HG02759 (cell line): ENCODE data around the gene FBXW11.
"Not testable (repeated sequence)": the region's sequence is repeated elsewhere in the genome, so short reads cannot be mapped to it uniquely, and the experiment has no call there.

Source experiments
- ATAC-seq: cut with Tn5 transposase; IDR thresholded peaks from one replicate; pipeline ENCODE4 v1.9.1; 2021; ENCODE audit warnings: mild to moderate bottlenecking, moderate library complexity; ENCODE audit not compliant: unreplicated experiment

The FBXW11 gene

DNA sequence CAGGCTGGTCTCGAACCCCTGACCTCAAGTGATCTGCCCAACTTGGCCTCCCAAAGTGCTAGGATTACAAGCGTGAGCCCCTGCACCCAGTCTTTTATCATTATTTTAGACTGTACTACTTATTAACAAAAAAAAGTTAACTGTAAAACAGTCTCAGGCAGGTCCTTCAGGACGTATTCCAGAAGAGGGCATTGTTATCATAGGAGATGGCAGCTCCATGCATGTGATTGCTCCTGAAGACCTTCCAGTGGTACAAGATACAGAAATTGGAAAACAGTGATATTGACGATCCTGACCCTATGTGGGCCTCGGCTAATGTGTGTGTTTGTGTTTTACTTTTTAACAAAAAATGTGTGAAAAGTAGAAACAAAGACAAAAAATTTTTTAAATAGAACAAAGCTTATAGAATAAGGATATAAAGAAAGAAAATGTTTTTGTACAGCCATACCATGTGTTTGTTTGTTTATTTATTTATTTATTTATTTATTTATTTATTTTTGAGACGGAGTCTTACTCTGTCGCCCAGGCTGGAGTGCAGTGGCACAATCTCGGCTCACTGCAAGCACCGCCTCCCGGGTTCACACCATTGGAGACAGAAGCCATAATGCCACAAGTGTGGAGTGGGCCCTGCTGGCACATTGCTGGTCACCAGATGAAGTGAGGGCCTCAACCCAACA lies 13.8 kb upstream of the FBXW11 start:
- not testable (repeated sequence) for ATAC-seq

DNA sequence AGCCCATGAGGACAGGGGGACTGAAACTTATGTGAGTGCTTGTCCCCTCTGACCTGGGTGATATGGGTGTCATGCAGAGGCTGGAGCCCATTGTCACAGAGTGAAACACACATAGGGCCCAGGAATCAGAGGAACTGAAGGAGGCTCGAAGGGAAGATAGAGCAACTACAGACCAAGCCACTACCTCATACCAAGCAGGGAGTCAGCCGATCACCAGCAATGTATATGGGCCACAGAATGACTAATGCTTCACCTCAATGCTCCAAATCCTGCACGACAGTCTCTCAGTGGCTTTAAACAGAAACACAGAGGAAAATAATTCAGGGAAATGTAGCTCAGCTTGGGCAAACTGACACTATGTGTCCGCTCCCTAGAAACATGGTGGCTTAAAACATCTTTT lies 8.9 kb upstream of the FBXW11 start:
- ATAC-seq: no peak

DNA sequence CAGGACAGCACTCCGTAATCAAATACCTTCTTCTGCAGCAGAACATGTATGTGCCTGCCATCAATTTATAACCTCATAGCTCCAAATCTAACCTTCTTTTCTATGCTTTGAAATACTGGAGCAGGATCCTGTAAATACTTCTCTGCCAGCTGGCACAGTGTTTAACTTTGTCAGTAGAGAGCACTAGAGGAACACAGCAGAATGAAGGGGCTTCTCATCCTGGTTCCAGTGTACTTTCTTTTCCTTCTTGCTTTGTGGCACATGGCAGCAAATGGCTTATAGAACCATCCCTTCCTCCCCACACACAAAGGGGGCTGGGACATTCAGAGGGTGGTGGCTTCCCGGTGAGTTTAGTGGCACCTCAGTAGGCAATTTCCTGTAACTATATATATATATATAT lies 3.8 kb upstream of the FBXW11 start:
- ATAC-seq: no peak

DNA sequence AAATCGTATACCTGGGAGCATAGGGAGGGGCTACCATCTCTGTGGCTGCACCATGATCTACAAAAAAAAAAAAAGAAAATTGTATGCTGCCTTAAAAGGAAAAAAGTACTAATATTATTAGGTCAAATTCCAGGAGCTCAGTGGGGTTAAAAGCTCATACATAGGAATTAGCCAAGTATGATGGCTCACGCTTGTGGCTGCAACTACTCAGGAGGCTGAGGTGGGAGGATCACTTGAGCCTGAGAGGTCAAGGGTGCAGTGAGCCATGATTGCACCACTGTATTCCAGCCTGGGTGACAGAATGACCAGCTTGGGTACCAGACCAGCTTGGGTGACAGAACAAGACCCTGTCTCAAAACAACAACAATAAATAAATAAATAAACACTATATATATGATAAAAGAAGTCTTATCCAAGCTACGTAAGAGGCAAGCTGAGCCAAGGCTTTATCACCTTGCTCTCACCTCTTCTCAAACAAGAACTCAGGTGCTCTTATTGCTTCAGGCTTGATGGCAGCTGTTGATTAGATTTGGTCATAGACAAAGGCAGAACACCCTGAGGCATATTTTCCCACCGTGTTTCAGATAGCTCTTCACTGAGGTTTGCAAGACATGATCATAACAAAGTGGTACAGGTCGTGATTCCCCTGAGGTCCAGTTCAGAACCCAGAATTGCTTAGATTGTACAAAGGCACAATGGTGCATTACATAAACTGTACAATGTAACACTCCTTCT lies 3.3 kb upstream of the FBXW11 start:
- ATAC-seq: no peak

DNA sequence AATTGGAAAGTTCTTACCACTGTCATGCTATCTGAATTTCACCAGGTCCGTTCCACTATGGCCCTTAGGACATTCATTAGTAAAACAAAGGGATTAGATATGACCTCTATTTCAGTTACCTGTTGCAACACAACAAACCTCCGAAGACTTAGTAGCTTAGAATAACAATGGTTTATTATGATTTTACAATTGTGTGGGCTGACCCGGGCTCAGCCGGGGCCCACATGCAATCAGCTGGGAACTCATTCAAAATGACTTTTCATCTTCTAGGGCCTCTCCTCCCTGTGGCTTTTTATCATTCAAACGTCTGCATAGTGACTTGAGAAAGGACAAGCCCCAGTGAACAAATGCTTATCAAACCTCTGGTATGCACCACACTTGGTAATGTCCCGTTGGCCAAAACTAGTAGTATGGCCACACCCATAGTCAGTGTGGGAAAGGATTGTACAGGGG lies 2.3 kb upstream of the FBXW11 start:
- no peak for ATAC-seq

DNA sequence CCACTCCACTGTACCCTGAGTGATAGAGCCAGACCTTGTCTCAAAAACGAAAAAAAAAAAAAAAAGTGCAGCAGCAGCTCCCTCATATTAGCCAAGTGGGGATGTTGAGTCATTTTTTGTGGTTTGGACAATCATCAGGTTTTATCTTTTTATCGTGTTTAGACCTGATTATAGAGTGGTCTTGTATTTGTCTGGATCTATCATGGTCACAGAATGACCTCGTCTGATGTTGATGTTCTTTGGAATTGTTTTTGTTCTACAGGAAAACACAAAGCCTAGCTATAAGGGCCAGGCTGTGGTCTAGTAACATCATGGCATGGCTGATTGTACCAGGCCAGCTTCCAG lies 1.6 kb upstream of the FBXW11 start:
- no peak for ATAC-seq

DNA sequence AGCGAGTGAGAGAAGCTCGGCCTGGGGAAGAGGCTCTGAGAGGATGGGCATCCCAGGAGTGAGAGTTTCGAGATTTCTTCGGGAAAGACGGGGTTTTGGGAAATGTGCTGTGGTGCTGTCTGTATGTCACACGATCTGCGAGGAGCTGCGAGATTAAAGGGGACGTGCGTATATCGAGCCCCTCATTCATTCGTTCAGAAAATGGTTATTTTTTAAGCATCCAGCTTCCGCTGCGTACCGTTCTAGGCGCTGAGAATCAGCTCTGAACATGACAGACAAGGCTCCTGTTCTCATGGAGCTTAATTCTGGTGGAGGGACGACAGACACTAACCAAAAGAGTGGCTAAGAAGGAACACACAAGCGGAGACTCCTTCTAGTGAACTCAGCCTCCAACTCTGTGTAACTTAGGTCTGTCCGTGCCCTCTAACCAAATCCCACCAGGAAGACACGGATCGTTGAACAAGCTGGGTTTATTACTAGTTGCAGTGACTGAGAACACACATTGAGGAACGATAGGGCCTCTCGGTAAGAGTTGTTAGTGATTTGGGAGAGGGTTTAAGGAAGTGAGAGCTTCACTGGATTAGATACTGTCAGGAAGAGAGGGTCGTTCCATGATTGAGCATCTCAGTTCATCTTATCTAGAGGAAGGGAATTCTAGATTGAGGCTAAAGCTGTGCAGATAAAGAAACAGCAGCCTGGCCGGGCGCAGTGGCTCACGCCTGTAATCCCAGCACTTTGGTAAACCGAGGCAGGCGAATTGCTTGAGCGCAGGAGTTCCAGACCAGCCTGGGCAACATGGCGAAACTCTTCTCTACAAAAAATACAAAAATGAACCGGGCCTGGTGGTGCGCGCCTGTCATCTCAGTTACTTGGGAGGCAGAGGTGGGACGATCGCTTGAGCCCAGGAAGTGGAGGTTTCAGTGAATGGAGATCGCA lies 1.0 kb upstream of the FBXW11 start:
- ATAC-seq: no peak

DNA sequence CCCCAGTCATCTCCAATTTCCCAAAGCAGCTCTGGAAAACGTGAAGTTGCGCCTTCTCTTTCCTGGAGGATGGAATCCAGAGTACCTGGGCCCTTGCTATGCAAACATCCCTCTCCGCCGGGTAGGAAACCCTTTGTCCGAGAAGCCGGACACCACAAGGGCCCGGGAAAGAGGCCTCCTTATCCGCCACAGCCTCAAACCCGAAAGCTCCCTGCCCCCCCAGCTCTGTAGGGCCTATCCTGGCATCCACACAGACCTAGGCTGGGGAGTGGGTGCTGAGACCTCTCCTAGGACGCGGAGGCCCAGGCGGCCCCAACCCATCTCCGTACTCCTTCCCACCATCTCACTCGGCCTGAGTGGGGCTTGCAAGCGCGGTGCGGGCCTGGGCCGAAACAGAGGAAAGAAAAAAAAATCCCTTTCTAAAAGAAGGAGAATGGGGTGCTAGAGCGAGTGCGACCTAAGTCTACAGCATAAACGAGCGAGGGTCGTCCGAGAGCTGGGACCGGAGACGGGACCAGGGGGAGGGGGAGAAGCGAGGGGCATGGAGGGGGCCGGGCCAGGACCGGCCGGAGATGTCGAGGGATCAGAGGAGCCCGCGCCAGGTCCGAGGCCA lies 624 bp downstream of the FBXW11 start:
- peak; percentile 4 for ATAC-seq

DNA sequence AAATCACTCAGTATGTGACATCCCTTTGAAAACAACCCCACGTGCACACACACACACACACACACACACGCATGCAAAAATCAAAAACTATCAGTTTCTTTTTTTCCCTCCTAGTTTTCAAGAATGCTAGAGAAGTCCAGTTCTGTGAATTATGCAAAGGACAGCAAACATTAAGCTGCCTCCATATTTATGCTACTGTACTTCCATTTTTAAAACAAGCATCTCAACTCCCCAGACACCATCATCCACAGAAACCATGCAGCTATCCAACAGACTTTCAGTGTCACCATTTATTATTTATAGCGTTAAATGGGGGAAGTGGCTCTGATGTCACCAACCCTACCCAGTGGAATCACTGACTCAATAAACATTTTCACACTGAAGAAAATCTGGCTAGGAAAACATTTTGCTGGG lies 1.6 kb downstream of the FBXW11 start:
- ATAC-seq: no peak

DNA sequence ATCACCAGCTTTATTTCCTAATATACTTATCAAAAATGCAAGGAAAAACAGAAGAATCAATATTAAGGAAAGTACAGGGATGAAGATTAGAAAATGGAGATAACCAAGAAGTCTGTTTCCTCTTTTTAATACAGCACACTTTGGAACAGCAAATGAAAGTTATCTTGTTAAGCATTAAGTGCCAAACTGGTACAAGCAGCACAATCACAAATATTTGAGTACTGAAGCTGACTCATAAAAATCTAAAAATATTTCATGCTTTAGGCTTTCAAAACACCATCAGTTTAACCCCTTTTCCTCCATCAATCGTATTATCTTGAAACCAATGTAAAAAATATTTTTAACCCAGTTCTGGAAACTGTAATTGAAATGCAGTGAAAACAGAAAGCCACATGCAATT lies 2.7 kb downstream of the FBXW11 start:
- ATAC-seq: no peak

DNA sequence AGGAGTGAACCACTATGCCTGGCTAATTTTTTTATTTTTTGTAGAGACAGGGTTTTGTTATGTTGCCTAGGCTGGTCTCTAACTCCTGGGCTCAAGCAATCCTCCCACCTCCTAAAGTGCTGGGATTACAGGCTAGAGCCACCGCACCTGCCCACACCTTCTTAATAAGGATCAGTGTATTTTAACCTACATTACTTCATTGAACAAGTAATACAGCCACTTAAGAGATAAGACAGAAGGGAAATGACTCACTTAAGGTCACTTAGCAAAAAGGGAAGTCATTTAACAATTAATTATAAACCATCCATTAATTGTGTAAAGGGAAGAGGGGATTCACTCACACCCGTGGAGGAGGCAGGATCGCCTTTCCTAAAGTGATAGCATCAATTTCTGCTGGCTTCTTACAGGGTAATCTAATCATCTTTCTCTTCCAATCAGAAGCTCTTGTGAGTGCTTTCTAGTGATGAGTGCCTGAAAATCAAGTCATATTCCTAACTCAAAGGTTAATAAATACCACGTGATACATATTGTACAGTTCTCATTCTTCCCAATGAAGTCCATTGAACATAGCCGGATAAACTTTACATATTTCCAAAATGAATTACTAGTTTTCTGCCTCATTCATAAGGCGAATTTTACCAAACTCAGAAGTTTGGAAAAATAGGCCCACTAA lies 3.5 kb downstream of the FBXW11 start:
- ATAC-seq: no peak

DNA sequence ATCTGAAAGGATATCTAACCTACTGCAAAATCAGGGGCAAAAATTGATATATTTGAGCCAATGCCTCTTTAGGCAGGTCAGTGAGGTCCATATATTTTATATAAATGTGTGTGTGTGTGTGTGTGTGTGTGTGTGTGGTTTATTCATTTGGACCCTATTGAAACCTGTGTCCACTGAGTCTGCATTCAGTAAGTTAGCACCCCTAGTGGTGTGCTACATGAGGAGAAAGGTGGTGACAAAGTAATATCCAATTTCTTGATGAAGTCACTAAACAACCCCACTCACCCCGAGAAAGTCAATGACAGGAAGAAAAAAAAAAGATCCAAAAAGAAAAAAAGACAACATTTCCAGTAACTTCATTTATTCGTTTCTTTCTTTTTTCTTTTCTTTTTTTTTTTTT lies 4.1 kb downstream of the FBXW11 start:
- ATAC-seq: no peak

DNA sequence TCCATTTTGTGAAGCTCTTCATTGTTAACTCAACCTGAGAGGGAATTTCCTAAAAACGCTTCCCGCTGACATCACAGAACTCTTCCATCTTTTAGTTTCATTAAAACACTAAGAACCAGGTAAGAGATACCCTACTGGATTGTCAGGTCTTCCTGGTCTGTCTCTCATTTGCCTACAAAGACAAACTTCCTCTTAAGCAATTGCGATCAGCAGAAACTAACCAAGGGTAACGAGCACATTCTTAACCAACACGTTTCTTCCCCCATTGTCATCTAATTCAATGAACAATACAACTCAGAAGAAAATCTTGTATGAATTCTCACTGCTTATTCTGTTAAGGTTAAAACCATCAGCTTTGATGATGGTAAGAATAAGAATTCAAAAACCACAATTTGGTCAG lies 6.6 kb downstream of the FBXW11 start:
- peak; percentile 68 for ATAC-seq

DNA sequence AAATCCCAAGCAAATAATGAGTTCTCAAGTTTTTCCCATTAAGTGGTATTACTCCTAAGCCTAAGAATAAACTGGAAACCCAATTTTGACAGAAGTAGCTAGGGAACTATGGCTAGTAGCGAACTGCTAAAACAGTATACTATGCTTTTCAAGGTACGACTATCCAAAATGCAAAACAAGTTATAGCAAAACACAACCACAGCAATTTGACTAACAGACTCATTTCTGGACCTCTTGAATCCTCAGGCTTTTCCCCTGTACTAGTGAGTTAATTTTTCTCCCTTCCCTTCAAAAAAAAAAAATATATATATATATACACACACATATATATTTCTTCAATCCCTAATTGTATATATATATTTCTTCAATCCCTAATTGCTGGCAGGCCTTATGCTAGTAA lies 7.3 kb downstream of the FBXW11 start:
- no peak for ATAC-seq

DNA sequence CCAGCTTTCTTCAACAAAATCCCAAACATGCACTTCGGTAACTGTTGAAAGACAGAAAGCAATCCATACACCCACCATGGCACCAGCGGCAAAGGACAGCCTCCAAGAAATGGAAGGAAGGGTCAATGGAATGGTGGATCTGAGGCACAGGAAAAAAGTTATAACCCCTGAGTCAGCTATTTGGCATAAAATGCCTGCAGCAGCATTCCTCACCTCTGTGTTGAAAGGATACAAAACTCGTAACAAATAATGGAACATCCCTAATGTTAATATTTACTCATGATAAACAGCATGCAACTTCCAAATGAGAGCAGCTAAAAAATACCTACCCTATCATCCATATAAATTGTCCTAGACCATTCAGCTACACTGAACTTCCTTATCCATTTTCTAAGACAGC lies 9.4 kb downstream of the FBXW11 start:
- no peak for ATAC-seq

DNA sequence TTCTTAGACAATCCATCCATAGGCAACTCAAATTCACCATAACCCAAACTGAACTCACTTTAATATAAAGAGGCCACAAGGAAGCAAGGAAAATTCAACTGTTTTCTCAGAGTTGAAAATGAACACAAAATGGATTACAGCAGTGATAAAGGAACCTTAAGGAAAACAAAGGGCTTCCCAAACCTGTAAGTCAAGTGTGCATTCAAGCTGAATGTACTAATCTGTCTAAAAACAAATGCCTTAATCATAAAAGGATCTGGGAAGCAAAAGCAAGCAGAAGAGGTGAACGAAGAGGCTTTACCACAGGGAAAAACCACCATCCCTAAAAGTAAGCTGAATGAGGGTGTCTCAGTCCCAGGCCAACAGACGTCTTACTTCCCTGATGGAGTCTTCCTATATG lies 13.6 kb downstream of the FBXW11 start:
- ATAC-seq: no peak

DNA sequence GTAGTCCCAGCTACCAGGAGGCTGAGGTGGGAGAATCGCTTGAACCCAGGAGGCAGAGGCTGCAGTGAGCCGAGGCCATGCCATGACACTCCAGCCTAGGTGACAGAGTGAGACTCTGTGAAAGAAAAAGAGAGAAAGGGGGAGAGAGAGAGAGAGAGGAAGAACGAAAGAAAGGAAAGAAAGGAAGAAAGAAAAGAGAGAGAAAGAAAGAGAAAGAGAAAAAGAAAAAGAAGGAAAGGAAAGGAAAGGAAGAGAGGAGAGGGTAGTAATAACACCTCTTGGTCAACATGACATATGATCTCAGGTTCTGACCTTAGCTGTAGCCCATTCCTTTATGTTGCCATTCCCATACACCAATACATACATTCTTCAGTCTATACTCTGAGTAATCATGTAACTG lies 14.1 kb downstream of the FBXW11 start:
- no peak for ATAC-seq

DNA sequence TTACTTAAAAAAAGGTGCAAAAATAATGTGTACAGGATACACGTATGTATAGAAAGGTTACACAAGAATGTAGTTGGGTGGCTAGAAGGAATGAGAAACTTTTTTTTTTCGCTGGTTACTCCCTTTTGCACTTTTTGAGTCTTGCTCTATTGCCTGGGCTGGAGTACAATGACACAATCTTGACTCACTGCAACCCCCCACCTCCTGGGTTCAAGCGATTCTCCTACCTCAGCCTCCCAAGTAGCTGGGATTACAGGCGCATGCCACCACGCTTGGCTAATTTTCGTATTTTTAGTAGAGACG lies 15.8 kb downstream of the FBXW11 start:
- ATAC-seq: no peak

DNA sequence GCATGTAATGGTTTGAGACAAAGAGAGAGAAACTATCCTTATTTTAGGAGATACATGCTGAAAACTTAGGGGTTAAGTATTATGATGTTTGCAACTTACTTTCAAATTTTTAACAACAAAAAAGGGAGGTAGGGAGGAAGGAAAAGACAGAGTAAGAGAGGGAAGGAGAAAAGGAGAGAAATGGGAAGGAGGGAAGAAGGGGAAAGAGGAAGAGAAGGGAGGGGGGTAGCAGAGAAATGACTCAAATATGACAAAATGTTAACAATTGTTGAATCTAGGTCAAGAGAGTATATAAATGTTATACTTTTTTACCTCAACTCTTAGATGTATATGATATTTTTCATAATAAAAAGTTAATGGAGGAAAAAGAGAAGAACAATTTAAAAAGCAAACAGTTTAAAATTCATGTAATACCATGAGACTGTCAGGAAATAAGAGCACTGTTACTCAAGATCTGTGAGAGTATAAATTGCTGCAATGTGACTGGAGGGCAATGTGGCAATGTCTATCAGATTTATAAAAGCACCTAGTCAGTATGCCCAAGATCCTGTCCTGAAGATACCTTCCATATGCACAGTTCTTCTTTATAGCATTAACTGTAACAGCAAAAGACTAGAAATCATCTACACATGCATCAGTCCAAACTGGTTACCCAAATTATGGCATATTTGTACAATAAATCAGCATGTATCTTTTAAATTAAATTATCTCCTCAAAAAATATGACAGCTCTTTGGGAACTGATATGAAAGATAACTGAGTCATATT lies 16.3 kb downstream of the FBXW11 start:
- no peak for ATAC-seq

DNA sequence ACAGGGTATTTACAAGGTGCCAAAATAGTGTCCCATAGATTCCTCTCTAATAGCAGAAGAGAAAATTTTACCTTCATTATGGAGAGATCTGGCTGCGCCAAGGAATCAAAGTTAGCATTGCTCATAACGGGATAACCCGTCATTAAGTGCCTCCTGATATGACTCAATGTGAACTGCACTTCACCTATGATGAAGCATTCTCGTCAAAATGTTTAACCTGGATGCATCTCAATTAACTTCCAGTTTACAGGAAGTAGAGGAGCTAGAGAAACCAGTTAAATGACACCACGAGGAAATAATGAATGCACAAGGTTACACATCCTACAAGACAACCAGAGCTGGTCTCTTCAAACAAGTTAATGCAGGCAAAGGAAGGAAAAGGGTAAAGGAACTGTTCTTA lies 17.2 kb downstream of the FBXW11 start:
- peak; percentile 81 for ATAC-seq
